Calu3 (cell line): Measurements from ENCODE around the gene SRD5A2. TPM values are rescaled to one million over a fixed set of nuclear protein-coding genes. Genes with fewer than 3 reads are reported as not detected.

Experiments
- BruUV-seq: library from RNA; stranded (reverse); fragments of 400-500 nt; replicated peaks from 2 replicates; lab custom pipeline; 2021; lab: Mats Ljungman, UMichigan
- CTCF ChIA-PET: fragments of 300-600 bp; sonication (Branson Sonifier 250); formaldehyde crosslinking; loops from one replicate; lab custom pipeline; 2022; ENCODE audit warnings: antibody characterized with exemption; lab: Charles Lee
- DNase-seq: peaks from one replicate; pipeline ENCODE4 v3.0.0; 2022
- H3K27ac Mint-ChIP-seq: one replicate; pipeline ENCODE4 v1.8.0; 2022; ENCODE audit warnings: mixed read lengths; ENCODE audit not compliant: unreplicated experiment
- H3K27me3 Mint-ChIP-seq: one replicate; pipeline ENCODE4 v1.8.0; 2022; ENCODE audit warnings: mixed read lengths; ENCODE audit not compliant: unreplicated experiment
- H3K36me3 Mint-ChIP-seq: one replicate; pipeline ENCODE4 v1.8.0; 2022; ENCODE audit warnings: mild to moderate bottlenecking, moderate library complexity, mixed read lengths; ENCODE audit not compliant: insufficient read depth, unreplicated experiment
- H3K4me1 Mint-ChIP-seq: one replicate; pipeline ENCODE4 v1.8.0; 2022; ENCODE audit warnings: mild to moderate bottlenecking, low read depth, mixed read lengths; ENCODE audit not compliant: unreplicated experiment
- H3K4me3 Mint-ChIP-seq: one replicate; pipeline ENCODE4 v1.8.0; 2022; ENCODE audit warnings: mild to moderate bottlenecking, low read depth, moderate library complexity, mixed read lengths; ENCODE audit not compliant: unreplicated experiment
- H3K9me3 Mint-ChIP-seq: one replicate; pipeline ENCODE4 v1.8.0; 2022; ENCODE audit warnings: low read depth, mixed read lengths; ENCODE audit not compliant: unreplicated experiment
- CTCF ChIP-seq: fragments of 200-600 bp; IDR thresholded peaks from one replicate; pipeline ENCODE4 v1.8.0; 2022; ENCODE audit warnings: antibody characterized with exemption; ENCODE audit not compliant: unreplicated experiment
- intact Hi-C: fragments of 100-400 bp; cut with micrococcal nuclease; formaldehyde crosslinking; loops from one replicate; pipeline ENCODE4 v1.10.0; 2022; ENCODE audit not compliant: unreplicated experiment
- total RNA-seq: library from RNA; stranded (reverse); gene quantifications from 2 replicates; pipeline ENCODE4 v1.2.3, GENCODE V29; 2022

The SRD5A2 gene
- total RNA-seq, 1 experiment from 2014 or later: not detected

GRCh38 chr2:31568585-31569201 is 12.0 kb downstream of the SRD5A2 start:
- H3K4me3 Mint-ChIP-seq: no peak overlapping the region
- intact Hi-C loops: no loop called here
- no peak overlapping the region for H3K27ac Mint-ChIP-seq
- no peak for DNase-seq
- peaks cover 5% of the 10 kb centered on the region for H3K4me1 Mint-ChIP-seq
- H3K27me3 Mint-ChIP-seq: peaks cover 14% of the 10 kb centered on the region
- H3K9me3 Mint-ChIP-seq: no peaks in the 10 kb centered on the region
- CTCF ChIA-PET: no interaction called here
- no peaks in the 10 kb centered on the region for H3K36me3 Mint-ChIP-seq
- no TSS peak for BruUV-seq
- TF ChIP-seq CTCF: no peak

- intact Hi-C loops: no loop called here
- H3K4me3 Mint-ChIP-seq: no peak overlapping the region
- H3K36me3 Mint-ChIP-seq: no peaks in the 10 kb centered on the region
- DNase-seq: no peak
- H3K9me3 Mint-ChIP-seq: no peaks in the 10 kb centered on the region
- BruUV-seq: no TSS peak
- no peak overlapping the region for H3K27ac Mint-ChIP-seq
- H3K27me3 Mint-ChIP-seq: peaks cover 14% of the 10 kb centered on the region
- peaks cover 15% of the 10 kb centered on the region for H3K4me1 Mint-ChIP-seq
- no peak for TF ChIP-seq CTCF
- CTCF ChIA-PET: no interaction called here
These were observed 13.1 kb downstream of the SRD5A2 start for GRCh38 chr2:31567679-31568078.

- BruUV-seq: no TSS peak
- H3K4me1 Mint-ChIP-seq: peaks cover 23% of the 10 kb centered on the region
These were observed 17.4 kb downstream of the SRD5A2 start for GRCh38 chr2:31563273-31563839.

GRCh38 chr2:31561823-31562222 is 18.9 kb downstream of the SRD5A2 start:
- Mint-ChIP-seq H3K9me3 (no peaks in the 10 kb centered on the region), H3K36me3 (peaks cover 4% of the 10 kb centered on the region), H3K4me3 (no peak overlapping the region), H3K27me3 (no peaks in the 10 kb centered on the region), H3K27ac (no peak overlapping the region), H3K4me1 (peaks cover 25% of the 10 kb centered on the region)
- CTCF ChIA-PET: no interaction called here
- BruUV-seq: no TSS peak
- no peak for DNase-seq
- no peak for TF ChIP-seq CTCF
- intact Hi-C loops: no loop called here

More at GRCh38 chr2:31563273-31563839, 17.4 kb downstream of the SRD5A2 start:
- Mint-ChIP-seq H3K27me3 (no peaks in the 10 kb centered on the region), H3K36me3 (peaks cover 4% of the 10 kb centered on the region), H3K27ac (no peak overlapping the region), H3K4me3 (no peak overlapping the region), H3K9me3 (no peaks in the 10 kb centered on the region)
- no peak for TF ChIP-seq CTCF
- CTCF ChIA-PET: interaction anchor here (0.7 kb wide), 1 partner anchor 132 kb away, joined by 3 read pairs; no protein-coding TSS in a partner anchor
- peak; percentile 31 for DNase-seq
- intact Hi-C loops: no loop called here
